Lower lobe of right lung (tissue), 2 donors: ENCODE data around the gene B3GAT3. TPM values are rescaled to one million over a fixed set of nuclear protein-coding genes. Genes with fewer than 3 reads are reported as not detected.
"Not testable (repeated sequence)": the region's sequence is repeated elsewhere in the genome, so short reads cannot be mapped to it uniquely, and the experiment has no call there.

ENCODE experiments used
- ATAC-seq, 2 donors: fragments of 200-7000 bp; cut with Tn5 transposase; one replicate each; pipeline ENCODE4 v1.9.1; 2020 to 2022; ENCODE audit warnings: mild to moderate bottlenecking in 2 of 2, moderate library complexity in 2 of 2
- DNase-seq: peaks from one replicate; pipeline ENCODE4 v3.0.0-alpha.2; 2020
- H3K27ac ChIP-seq: fragments of 200-600 bp; one replicate; pipeline ENCODE4 v1.8.0; 2022
- H3K27me3 ChIP-seq: fragments of 200-600 bp; one replicate; pipeline ENCODE4 v1.8.0; 2022; ENCODE audit warnings: low read depth
- H3K36me3 ChIP-seq: fragments of 200-600 bp; one replicate; pipeline ENCODE4 v1.8.0; 2022; ENCODE audit warnings: mild to moderate bottlenecking
- H3K4me1 ChIP-seq: fragments of 200-600 bp; one replicate; pipeline ENCODE4 v1.8.0; 2022
- H3K4me3 ChIP-seq: fragments of 200-600 bp; one replicate; pipeline ENCODE4 v1.8.0; 2022; ENCODE audit warnings: mild to moderate bottlenecking
- H3K9me3 ChIP-seq: fragments of 200-600 bp; one replicate; pipeline ENCODE4 v1.8.0; 2022
- intact Hi-C: fragments of 100-400 bp; cut with DNase I; formaldehyde crosslinking; loops from one replicate; pipeline ENCODE4 v1.11.0; 2022
- total RNA-seq: library from RNA; stranded (reverse); fragmentation: NEBNext Ultra II Directional; extraction: Animal tissue kit (Norgen Biotek cat#: 25700); gene quantifications from one replicate; pipeline ENCODE4 v1.2.1, GENCODE V29; 2021
- TF ChIP-seq, protein P1 (sequence below): fragments of 200-600 bp; IDR thresholded peaks from one replicate; pipeline ENCODE4 v1.8.0; 2022; ENCODE audit warnings: antibody characterized with exemption, mild to moderate bottlenecking
- donor health status: DM: no; HTN: yes; CAD: no; lungs with severe emphysema.

B3GAT3 gene
- total RNA-seq, 1 donor from 2014 or later: 32.6 TPM

DNA sequence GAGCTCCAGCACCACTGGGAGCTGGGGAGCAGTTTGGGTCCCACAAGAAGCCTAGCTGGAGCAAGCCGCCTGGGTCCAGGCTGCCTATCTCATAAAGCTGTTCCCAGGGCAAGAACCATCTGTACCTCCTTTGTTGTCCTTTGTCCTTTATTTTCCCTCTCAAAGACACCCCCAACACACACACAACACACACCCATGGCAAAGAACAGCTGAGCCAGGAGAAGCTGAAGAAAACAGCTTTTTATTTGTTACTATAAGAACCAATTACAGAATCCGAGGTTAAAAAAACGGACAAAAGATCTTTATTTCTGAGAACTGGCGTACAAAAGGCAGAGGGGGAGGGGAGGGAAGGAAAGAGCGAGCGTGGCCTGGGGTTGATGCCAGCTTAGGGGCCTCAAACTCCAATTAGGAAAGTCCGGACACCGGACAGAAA lies 28.8 kb downstream of the B3GAT3 start:
- Histone ChIP-seq H3K27me3 (no peaks in the 10 kb centered on the region), H3K4me1 (peaks cover 33% of the 10 kb centered on the region), H3K9me3 (no peaks in the 10 kb centered on the region), H3K27ac (peak overlapping the region; percentile 94), H3K4me3 (no peak overlapping the region), H3K36me3 (peaks cover 56% of the 10 kb centered on the region)
- no peak for ATAC-seq
- TF ChIP-seq, protein P1, sequence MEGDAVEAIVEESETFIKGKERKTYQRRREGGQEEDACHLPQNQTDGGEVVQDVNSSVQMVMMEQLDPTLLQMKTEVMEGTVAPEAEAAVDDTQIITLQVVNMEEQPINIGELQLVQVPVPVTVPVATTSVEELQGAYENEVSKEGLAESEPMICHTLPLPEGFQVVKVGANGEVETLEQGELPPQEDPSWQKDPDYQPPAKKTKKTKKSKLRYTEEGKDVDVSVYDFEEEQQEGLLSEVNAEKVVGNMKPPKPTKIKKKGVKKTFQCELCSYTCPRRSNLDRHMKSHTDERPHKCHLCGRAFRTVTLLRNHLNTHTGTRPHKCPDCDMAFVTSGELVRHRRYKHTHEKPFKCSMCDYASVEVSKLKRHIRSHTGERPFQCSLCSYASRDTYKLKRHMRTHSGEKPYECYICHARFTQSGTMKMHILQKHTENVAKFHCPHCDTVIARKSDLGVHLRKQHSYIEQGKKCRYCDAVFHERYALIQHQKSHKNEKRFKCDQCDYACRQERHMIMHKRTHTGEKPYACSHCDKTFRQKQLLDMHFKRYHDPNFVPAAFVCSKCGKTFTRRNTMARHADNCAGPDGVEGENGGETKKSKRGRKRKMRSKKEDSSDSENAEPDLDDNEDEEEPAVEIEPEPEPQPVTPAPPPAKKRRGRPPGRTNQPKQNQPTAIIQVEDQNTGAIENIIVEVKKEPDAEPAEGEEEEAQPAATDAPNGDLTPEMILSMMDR: no peak
- intact Hi-C loops: no loop called here
- DNase-seq: no peak

DNA sequence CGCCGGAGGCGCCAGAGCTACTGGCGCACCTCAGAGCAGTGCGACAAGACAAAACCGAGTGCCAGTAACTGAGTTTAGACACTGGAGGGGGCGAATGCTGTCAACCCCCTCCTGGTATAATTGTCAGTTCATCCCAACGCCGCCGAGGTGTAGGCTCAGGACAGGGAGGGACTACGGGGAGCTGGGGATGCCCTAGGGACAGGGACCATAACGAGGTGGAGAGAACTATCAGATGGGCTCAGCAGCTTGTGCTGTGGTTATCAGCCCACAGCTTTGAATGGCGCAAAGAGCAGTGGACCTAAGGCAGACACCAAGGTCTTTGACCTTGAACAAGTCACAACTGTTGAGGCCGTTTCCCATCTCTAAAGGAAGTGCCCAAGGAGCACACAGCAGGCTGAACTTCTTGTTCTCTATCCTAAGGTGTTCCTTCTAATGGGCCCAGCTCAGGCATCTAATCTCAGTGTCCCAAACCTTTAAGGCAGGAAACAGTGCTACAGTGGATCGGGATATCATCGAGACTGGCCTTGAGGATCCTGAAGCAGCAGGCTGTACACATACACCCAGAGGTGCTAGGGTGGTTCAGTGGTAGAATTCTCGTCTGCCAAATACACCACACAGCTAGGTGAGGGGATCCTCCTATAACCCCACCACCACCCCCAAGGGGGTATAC lies 29.5 kb downstream of the B3GAT3 start:
- intact Hi-C loops: no loop called here
- H3K27me3 ChIP-seq: no peaks in the 10 kb centered on the region
- peak overlapping the region; percentile 94 for H3K27ac ChIP-seq
- H3K9me3 ChIP-seq: no peaks in the 10 kb centered on the region
- TF ChIP-seq, protein P1: peak; percentile 5
- peaks cover 56% of the 10 kb centered on the region for H3K36me3 ChIP-seq
- H3K4me3 ChIP-seq: peak overlapping the region; percentile 90
- H3K4me1 ChIP-seq: peaks cover 33% of the 10 kb centered on the region
- ATAC-seq (peak in 1 of 2 donors; percentile 17), DNase-seq (no peak)

DNA sequence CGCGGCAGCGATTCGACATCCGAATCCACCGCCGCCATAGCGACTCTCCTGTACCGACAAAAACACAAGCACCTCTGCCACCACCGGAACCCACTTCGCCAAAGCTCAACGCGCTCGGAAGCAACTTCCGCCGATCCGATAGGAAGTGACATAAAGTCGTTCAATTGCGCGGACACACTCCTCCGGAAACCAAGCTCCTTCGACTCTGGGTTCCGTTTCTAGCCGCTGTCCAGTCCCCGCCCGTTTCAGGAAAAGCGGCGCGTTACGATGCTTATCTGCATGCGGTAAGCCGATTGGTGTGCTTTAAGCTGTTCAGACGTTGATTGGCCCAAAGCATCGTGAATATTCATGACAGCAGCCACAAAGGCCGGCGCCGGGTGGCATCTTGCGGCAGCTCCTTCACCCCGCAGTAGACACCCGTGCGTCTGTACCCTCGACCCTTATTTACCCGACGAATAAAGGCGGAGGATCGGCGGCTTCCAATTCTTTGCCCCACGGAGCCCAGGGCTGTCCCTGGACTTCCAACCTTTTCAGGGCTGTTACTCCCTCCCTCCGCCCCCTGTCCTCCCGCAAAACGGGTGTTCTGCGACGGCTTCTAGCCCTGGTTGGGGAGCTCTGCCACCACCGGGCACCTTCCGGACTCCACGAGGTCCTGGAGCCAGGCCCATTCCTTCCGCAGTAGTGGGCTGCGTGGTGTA lies 30.2 kb downstream of the B3GAT3 start, which contains the start of gene TUT1:
Gene TUT1, minus strand, starts transcription at position 76 of the 698 bp plus-strand sequence. Its CDS starts 38 bp downstream, at position 38.
- TF ChIP-seq, protein P1: peak; percentile 14
- H3K36me3 ChIP-seq: peaks cover 55% of the 10 kb centered on the region
- peaks cover 33% of the 10 kb centered on the region for H3K4me1 ChIP-seq
- intact Hi-C loops: no loop called here
- H3K27me3 ChIP-seq: no peaks in the 10 kb centered on the region
- peak within 1 kb of the TSS; percentile 90 for H3K4me3 ChIP-seq
- DNase-seq: peak; percentile 96
- peak; percentile 97 for ATAC-seq
- no peaks in the 10 kb centered on the region for H3K9me3 ChIP-seq
- H3K27ac ChIP-seq: peak within 1 kb of the TSS; percentile 94

DNA sequence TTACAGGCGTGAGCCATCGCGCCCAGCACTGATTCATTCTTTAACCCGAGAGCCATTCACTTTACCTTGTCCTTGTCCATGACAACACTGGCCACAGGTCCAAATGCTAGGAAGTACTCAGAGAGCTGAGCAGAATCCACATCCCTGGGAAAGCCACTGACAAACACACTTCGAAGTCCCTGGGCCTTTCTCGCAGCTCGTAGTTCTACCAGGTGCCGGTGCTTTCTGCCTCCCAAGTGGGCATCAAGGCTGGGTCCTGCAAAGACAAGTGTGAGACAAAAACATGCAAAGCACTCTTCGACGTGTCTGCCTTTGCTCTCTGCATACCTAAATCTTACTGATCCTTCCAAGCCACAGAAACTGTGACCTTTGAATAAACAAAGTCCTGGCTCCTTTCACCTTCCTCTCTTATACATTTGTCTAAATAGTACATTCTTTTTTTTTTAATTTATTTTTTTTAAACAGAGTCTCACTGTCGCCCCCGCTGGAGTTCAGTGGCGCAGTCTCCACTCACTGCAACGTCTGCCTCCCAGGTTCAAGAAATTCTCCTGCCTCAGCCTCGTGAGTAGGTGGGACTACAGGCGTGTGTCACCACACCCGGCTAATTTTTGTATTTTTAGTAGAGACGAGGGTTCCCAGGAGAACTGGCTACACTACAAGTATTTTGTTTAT lies 32.7 kb downstream of the B3GAT3 start:
- no peak overlapping the region for H3K27ac ChIP-seq

DNA sequence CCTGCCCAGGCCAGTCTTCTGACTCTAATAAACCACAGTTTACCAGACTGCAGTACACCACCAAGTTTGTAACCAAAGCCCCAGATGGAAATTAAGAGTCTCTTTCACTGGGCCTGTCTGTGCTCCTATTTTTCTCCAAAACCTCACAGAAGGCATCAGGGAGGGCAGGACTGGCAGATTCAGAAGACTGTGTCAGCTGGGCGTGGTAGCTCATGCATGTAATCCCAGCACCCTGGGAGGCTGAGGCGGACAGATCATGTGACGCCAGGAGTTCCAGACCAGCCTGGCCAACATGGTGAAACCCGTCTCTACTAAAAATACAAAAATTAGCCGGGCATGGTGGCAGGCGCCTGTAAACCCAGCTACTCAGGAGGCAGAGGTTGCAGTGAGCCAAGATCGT lies 36.4 kb downstream of the B3GAT3 start:
- ATAC-seq, H3K4me3 ChIP-seq, H3K4me1 ChIP-seq, H3K27ac ChIP-seq, H3K27me3 ChIP-seq, intact Hi-C loops, DNase-seq, H3K9me3 ChIP-seq: not testable (repeated sequence)
- H3K36me3 ChIP-seq: peaks cover 75% of the 10 kb centered on the region

More for the DNA sequence above, 32.7 kb downstream of the B3GAT3 start:
- peaks cover 33% of the 10 kb centered on the region for H3K4me1 ChIP-seq
- H3K36me3 ChIP-seq: peaks cover 54% of the 10 kb centered on the region
- TF ChIP-seq, protein P1: no peak
- H3K4me3 ChIP-seq: no peak overlapping the region
- no peaks in the 10 kb centered on the region for H3K27me3 ChIP-seq
- intact Hi-C loops: no loop called here
- DNase-seq (no peak), ATAC-seq (no peak)
- no peaks in the 10 kb centered on the region for H3K9me3 ChIP-seq

DNA sequence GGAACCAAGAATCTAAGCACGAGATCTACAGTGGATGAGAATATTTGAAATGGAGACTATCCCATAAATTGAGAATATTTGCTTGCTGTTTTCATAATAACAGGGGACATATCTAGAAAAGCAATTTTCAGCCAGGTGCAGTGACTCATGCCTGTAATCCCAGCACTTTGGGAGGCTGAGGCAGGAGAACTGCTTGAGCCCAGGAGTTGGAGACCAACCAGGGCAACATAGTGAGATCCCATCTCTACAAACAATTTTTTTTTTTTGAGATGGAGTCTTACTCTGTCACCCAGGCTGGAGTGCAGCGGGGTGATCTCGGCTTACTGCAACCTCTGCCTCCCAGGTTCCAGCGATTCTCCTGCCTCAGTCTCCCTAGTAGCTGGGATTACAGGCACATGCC lies 40.1 kb downstream of the B3GAT3 start:
- intact Hi-C loops, H3K4me1 ChIP-seq, DNase-seq, H3K27me3 ChIP-seq, H3K27ac ChIP-seq, ATAC-seq, H3K4me3 ChIP-seq, H3K9me3 ChIP-seq: not testable (repeated sequence)
- H3K36me3 ChIP-seq: peaks cover 89% of the 10 kb centered on the region
